OCI-LY7 (cell line): ENCODE data around the gene PRR33. TPM values are rescaled to one million over a fixed set of nuclear protein-coding genes. Genes with fewer than 3 reads are reported as not detected.

Experiments used
- BruUV-seq: library from RNA; stranded (reverse); fragments of 400-500 nt; replicated peaks from 2 replicates; lab custom pipeline; 2021; lab: Mats Ljungman, UMichigan
- CTCF ChIA-PET: fragments of 300-600 bp; sonication (Branson Sonifier 250); formaldehyde crosslinking; loops from one replicate; lab custom pipeline; 2022; ENCODE audit warnings: antibody characterized with exemption; ENCODE audit not compliant: unreplicated experiment; lab: Charles Lee
- POLR2A ChIA-PET: fragments of 300-600 bp; sonication (Branson Sonifier 250); formaldehyde crosslinking; loops from one replicate; lab custom pipeline; 2022; ENCODE audit warnings: antibody characterized with exemption; lab: Charles Lee
- DNase-seq: peaks from one replicate; pipeline ENCODE4 v3.0.0-alpha.2; 2015; ENCODE audit warnings: low spot score
- H2AFZ ChIP-seq: fragments of 200-600 bp; sonication (generic), shearing (Covaris generic); 2 replicates; pipeline ENCODE4 v1.6.1; 2014; ENCODE audit warnings: mild to moderate bottlenecking, antibody characterized with exemption, low read length, moderate library complexity
- H3K27ac ChIP-seq: fragments of 200-600 bp; sonication (generic); 2 replicates; pipeline ENCODE4 v1.5.1; 2014; ENCODE audit warnings: mixed run types, low read depth, mild to moderate bottlenecking, moderate library complexity, low read length, inconsistent platforms; ENCODE audit not compliant: poor library complexity, severe bottlenecking
- H3K36me3 ChIP-seq: fragments of 200-600 bp; sonication (generic); 2 replicates; pipeline ENCODE4 v1.6.1; 2014; ENCODE audit warnings: mild to moderate bottlenecking, antibody characterized with exemption, low read length, moderate library complexity, mixed read lengths; ENCODE audit not compliant: insufficient read depth
- H3K4me1 ChIP-seq: fragments of 200-600 bp; sonication (generic); 2 replicates; pipeline ENCODE4 v1.5.1; 2014; ENCODE audit warnings: mild to moderate bottlenecking, low read length; ENCODE audit not compliant: insufficient read depth, poor library complexity, severe bottlenecking
- H3K4me2 ChIP-seq: fragments of 200-600 bp; sonication (generic); 2 replicates; pipeline ENCODE4 v1.6.1; 2014; ENCODE audit warnings: mild to moderate bottlenecking, low read length
- H3K4me3 ChIP-seq: fragments of 200-600 bp; sonication (generic); 2 replicates; pipeline ENCODE4 v1.5.1; 2014; ENCODE audit warnings: mild to moderate bottlenecking, low read depth, low read length; ENCODE audit not compliant: poor library complexity, severe bottlenecking
- H3K79me2 ChIP-seq: fragments of 200-600 bp; sonication (generic); 2 replicates; pipeline ENCODE4 v1.6.1; 2016; ENCODE audit warnings: low read depth, mild to moderate bottlenecking, low read length, moderate library complexity, mixed read lengths; ENCODE audit not compliant: insufficient read depth
- H3K9me2 ChIP-seq: fragments of 200-600 bp; sonication (generic); 2 replicates; pipeline ENCODE4 v1.6.1; 2016; ENCODE audit warnings: mild to moderate bottlenecking, low read length, mixed read lengths; ENCODE audit not compliant: insufficient read depth
- H3K9me3 ChIP-seq: fragments of 200-600 bp; sonication (generic); 2 replicates; pipeline ENCODE4 v1.6.1; 2014; ENCODE audit warnings: mild to moderate bottlenecking, mixed run types, low read length, mixed read lengths
- H4K20me1 ChIP-seq: fragments of 200-600 bp; sonication (generic); 2 replicates; pipeline ENCODE4 v1.6.1; 2014; ENCODE audit warnings: mild to moderate bottlenecking, antibody characterized with exemption, low read length, moderate library complexity, mixed read lengths; ENCODE audit not compliant: insufficient read depth
- EZH2phosphoT487 ChIP-seq: fragments of 200-600 bp; sonication (generic); IDR thresholded peaks from 2 replicates; pipeline ENCODE4 v1.6.1; 2018; ENCODE audit warnings: low read depth, borderline replicate concordance, mild to moderate bottlenecking, mixed run types, antibody characterized with exemption, low read length, moderate library complexity, mixed read lengths
- intact Hi-C: fragments of 100-400 bp; cut with micrococcal nuclease; formaldehyde crosslinking; loops from one replicate; pipeline ENCODE4 v1.10.0; 2022; ENCODE audit not compliant: unreplicated experiment
- total RNA-seq, 2 experiments: library from RNA; depleted of rRNA in 1 of 2; stranded (reverse); fragments of >200 nt in 1 of 2; shearing (Covaris generic) in 1 of 2; gene quantifications; 2 replicates each; pipeline ENCODE4 v1.2.3, GENCODE V29; 2014 to 2022
- TF ChIP-seq, protein P1 (sequence below): fragments of 200-600 bp; sonication (generic); conservative IDR thresholded peaks from 2 replicates; pipeline ENCODE4 v1.5.1; 2014; ENCODE audit warnings: mild to moderate bottlenecking, antibody characterized with exemption, low read length, moderate library complexity, mixed read lengths

PRR33 gene
- total RNA-seq, 2 experiments from 2014 or later, result not detected

DNA sequence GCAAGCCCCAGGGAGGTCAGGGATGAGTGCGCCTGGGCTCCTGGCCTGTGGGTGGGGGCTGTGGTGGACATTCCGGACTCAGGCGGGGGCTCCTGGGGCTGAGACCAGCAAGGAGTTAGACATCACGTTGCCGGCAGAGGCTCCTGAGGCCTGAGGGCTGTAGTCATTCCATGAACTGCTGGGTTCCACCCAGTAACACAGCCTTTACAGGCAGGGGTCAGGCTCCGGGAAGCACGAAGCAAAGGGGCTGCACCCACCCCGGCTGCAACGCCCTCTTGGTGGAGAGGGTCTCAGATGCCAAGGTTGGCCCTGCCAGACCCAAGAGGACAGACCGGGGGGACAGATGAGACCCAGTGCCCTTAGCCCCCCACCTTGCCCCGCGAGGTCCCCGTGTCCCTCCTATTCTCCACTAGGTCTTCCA lies 36.8 kb upstream of the PRR33 start:
- BruUV-seq, result no TSS peak
- no peaks in the 10 kb centered on the region for H3K9me3 ChIP-seq
- no peak for DNase-seq
- ChIA-PET CTCF (no interaction called here), POLR2A (no interaction called here)
- H3K4me3 ChIP-seq, result no peak overlapping the region
- no peaks in the 10 kb centered on the region for H3K4me1 ChIP-seq
- H2AFZ ChIP-seq, result no peak overlapping the region
- H3K79me2 ChIP-seq, result no peaks in the 10 kb centered on the region
- H4K20me1 ChIP-seq, result no peaks in the 10 kb centered on the region
- no peaks in the 10 kb centered on the region for H3K36me3 ChIP-seq
- H3K4me2 ChIP-seq, result no peak overlapping the region
- intact Hi-C loops, result loop anchor here (10.0 kb wide), 1 partner anchor 234 kb away; the partner anchor contains the start of gene KRTAP5-6
- TF ChIP-seq, protein P1, sequence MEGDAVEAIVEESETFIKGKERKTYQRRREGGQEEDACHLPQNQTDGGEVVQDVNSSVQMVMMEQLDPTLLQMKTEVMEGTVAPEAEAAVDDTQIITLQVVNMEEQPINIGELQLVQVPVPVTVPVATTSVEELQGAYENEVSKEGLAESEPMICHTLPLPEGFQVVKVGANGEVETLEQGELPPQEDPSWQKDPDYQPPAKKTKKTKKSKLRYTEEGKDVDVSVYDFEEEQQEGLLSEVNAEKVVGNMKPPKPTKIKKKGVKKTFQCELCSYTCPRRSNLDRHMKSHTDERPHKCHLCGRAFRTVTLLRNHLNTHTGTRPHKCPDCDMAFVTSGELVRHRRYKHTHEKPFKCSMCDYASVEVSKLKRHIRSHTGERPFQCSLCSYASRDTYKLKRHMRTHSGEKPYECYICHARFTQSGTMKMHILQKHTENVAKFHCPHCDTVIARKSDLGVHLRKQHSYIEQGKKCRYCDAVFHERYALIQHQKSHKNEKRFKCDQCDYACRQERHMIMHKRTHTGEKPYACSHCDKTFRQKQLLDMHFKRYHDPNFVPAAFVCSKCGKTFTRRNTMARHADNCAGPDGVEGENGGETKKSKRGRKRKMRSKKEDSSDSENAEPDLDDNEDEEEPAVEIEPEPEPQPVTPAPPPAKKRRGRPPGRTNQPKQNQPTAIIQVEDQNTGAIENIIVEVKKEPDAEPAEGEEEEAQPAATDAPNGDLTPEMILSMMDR, result no peak
- no peak for TF ChIP-seq EZH2phosphoT487
- no peaks in the 10 kb centered on the region for H3K9me2 ChIP-seq
- no peak overlapping the region for H3K27ac ChIP-seq

GRCh38 chr11:1927848-1928469 lies 36.3 kb upstream of the PRR33 start:
- no peak overlapping the region for H3K4me2 ChIP-seq
- DNase-seq, result no peak
- no peak overlapping the region for H2AFZ ChIP-seq
- BruUV-seq, result no TSS peak
- CTCF ChIA-PET, result no interaction called here
- H3K9me2 ChIP-seq, result no peaks in the 10 kb centered on the region
- intact Hi-C loops, result loop anchor here (10.0 kb wide), 1 partner anchor 233 kb away; the partner anchor contains the start of gene KRTAP5-6
- no peak overlapping the region for H3K27ac ChIP-seq
- H3K79me2 ChIP-seq, result no peaks in the 10 kb centered on the region
- POLR2A ChIA-PET, result no interaction called here
- H3K4me1 ChIP-seq, result no peaks in the 10 kb centered on the region
- H3K9me3 ChIP-seq, result no peaks in the 10 kb centered on the region
- no peak for TF ChIP-seq EZH2phosphoT487
- TF ChIP-seq, protein P1, result no peak
- no peaks in the 10 kb centered on the region for H4K20me1 ChIP-seq
- H3K36me3 ChIP-seq, result no peaks in the 10 kb centered on the region
- no peak overlapping the region for H3K4me3 ChIP-seq
